Left ventricle myocardium inferior (tissue), 1 donor: Measurements from ENCODE around the gene EREG. TPM values are rescaled to one million over a fixed set of nuclear protein-coding genes. Genes with fewer than 3 reads are reported as not detected.
A peak's percentile ranks its signal among the peaks of the same experiment; 100 is the strongest.

Experiments
- DNase-seq: peaks from one replicate; pipeline ENCODE4 v3.0.0-alpha.2; 2020
- H3K27ac ChIP-seq: fragments of 200-600 bp; replicated peaks from 2 replicates; pipeline ENCODE4 v1.8.0; 2021
- H3K27me3 ChIP-seq: fragments of 200-600 bp; 2 replicates; pipeline ENCODE4 v1.8.0; 2021; ENCODE audit warnings: low read depth
- H3K36me3 ChIP-seq: fragments of 200-600 bp; 2 replicates; pipeline ENCODE4 v1.8.0; 2021
- H3K4me1 ChIP-seq: fragments of 200-600 bp; 2 replicates; pipeline ENCODE4 v1.8.0; 2021
- H3K4me3 ChIP-seq: fragments of 200-600 bp; 2 replicates; pipeline ENCODE4 v1.8.0; 2021; ENCODE audit warnings: mild to moderate bottlenecking, moderate library complexity
- H3K9me3 ChIP-seq: fragments of 200-600 bp; replicated peaks from 2 replicates; pipeline ENCODE4 v1.8.0; 2021
- CTCF ChIP-seq: fragments of 200-600 bp; IDR thresholded peaks from 2 replicates; pipeline ENCODE4 v1.8.0; 2021; ENCODE audit warnings: antibody characterized with exemption, mild to moderate bottlenecking, borderline replicate concordance
- intact Hi-C: fragments of 100-400 bp; cut with micrococcal nuclease; formaldehyde crosslinking; loops from one replicate; pipeline ENCODE4 v1.11.0; 2022
- total RNA-seq: library from RNA; stranded (reverse); fragmentation: NEBNext Ultra II Directional; extraction: Animal tissue kit (Norgen Biotek cat#: 25700); gene quantifications from one replicate; pipeline ENCODE4 v1.2.1, GENCODE V29; 2021
- donor health status: DM: no; HTN: yes; CAD: no; lungs with severe emphysema.

Gene EREG
- total RNA-seq, 1 donor from 2014 or later: not detected

GRCh38 chr4:74319470-74319869 lies 45.5 kb upstream of the EREG start:
- no peaks in the 10 kb centered on the region for H3K4me1 ChIP-seq
- H3K4me3 ChIP-seq: no peak overlapping the region
- H3K27me3 ChIP-seq: peaks cover 29% of the 10 kb centered on the region
- intact Hi-C loops: no loop called here
- H3K27ac ChIP-seq: no peak overlapping the region
- no peaks in the 10 kb centered on the region for H3K36me3 ChIP-seq
- H3K9me3 ChIP-seq: no peaks in the 10 kb centered on the region
- DNase-seq: no peak
- no peak for TF ChIP-seq CTCF

- H3K9me3 ChIP-seq: no peaks in the 10 kb centered on the region
- H3K4me3 ChIP-seq: no peak overlapping the region
- intact Hi-C loops: no loop called here
- DNase-seq: no peak
- H3K4me1 ChIP-seq: no peaks in the 10 kb centered on the region
- no peak overlapping the region for H3K27ac ChIP-seq
- TF ChIP-seq CTCF: peak; percentile 53
- no peaks in the 10 kb centered on the region for H3K36me3 ChIP-seq
- H3K27me3 ChIP-seq: peaks cover 39% of the 10 kb centered on the region
Measured at GRCh38 chr4:74320559-74321118, 44.3 kb upstream of the EREG start.

GRCh38 chr4:74322301-74322700 lies 42.6 kb upstream of the EREG start:
- H3K9me3 ChIP-seq: no peaks in the 10 kb centered on the region
- TF ChIP-seq CTCF: no peak
- H3K4me1 ChIP-seq: no peaks in the 10 kb centered on the region
- no peak overlapping the region for H3K27ac ChIP-seq
- H3K27me3 ChIP-seq: peaks cover 53% of the 10 kb centered on the region
- no peaks in the 10 kb centered on the region for H3K36me3 ChIP-seq
- DNase-seq: no peak
- intact Hi-C loops: no loop called here
- H3K4me3 ChIP-seq: no peak overlapping the region

- DNase-seq: no peak
- TF ChIP-seq CTCF: no peak
- Histone ChIP-seq H3K27ac (no peak overlapping the region), H3K4me1 (no peaks in the 10 kb centered on the region), H3K27me3 (peaks cover 57% of the 10 kb centered on the region), H3K4me3 (no peak overlapping the region), H3K9me3 (no peaks in the 10 kb centered on the region), H3K36me3 (no peaks in the 10 kb centered on the region)
- intact Hi-C loops: no loop called here
Measured at GRCh38 chr4:74323663-74324062, 41.3 kb upstream of the EREG start.

GRCh38 chr4:74324262-74324661 lies 40.7 kb upstream of the EREG start:
- intact Hi-C loops: no loop called here
- H3K4me1 ChIP-seq: no peaks in the 10 kb centered on the region
- no peak overlapping the region for H3K27ac ChIP-seq
- H3K4me3 ChIP-seq: no peak overlapping the region
- peaks cover 57% of the 10 kb centered on the region for H3K27me3 ChIP-seq
- H3K9me3 ChIP-seq: no peaks in the 10 kb centered on the region
- H3K36me3 ChIP-seq: no peaks in the 10 kb centered on the region
- no peak for DNase-seq
- TF ChIP-seq CTCF: no peak
